Caco-2 (cell line): Measurements from ENCODE around the gene ENO2. TPM values are rescaled to one million over a fixed set of nuclear protein-coding genes. Genes with fewer than 3 reads are reported as not detected.
"Not testable (repeated sequence)": the region's sequence is repeated elsewhere in the genome, so short reads cannot be mapped to it uniquely, and the experiment has no call there.

Experiments
- BruUV-seq: library from RNA; stranded (reverse); fragments of 400-500 nt; replicated peaks from 2 replicates; lab custom pipeline; 2021; lab: Mats Ljungman, UMichigan
- CTCF ChIA-PET: fragments of 300-600 bp; sonication (Branson Sonifier 250); formaldehyde crosslinking; loops from one replicate; lab custom pipeline; 2022; ENCODE audit warnings: antibody characterized with exemption; lab: Charles Lee
- POLR2A ChIA-PET: fragments of 300-600 bp; sonication (Branson Sonifier 250); formaldehyde crosslinking; loops from one replicate; lab custom pipeline; 2022; ENCODE audit warnings: antibody characterized with exemption; lab: Charles Lee
- DNase-seq, 2 experiments: peaks; one replicate each; pipeline versions ENCODE4 v3.0.0 to v3.0.0-alpha.2; 2020 to 2022
- H3K27me3 ChIP-seq: replicated peaks from 2 replicates; pipeline ENCODE4 v1.6.0; 2011; ENCODE audit warnings: low read length; ENCODE audit not compliant: control insufficient read depth, insufficient read depth
- H3K36me3 ChIP-seq: 2 replicates; pipeline ENCODE4 v1.5.1; 2011; ENCODE audit warnings: low read length; ENCODE audit not compliant: control insufficient read depth, insufficient read depth
- H3K4me1 ChIP-seq: fragments of 250-450 bp; sonication (Bioruptor Pico); 2 replicates; pipeline ENCODE4 v1.5.1; 2020; ENCODE audit warnings: mild to moderate bottlenecking
- H3K4me3 ChIP-seq: 2 replicates; pipeline ENCODE4 v1.5.1; 2011; ENCODE audit warnings: low read depth, mild to moderate bottlenecking, control low read depth, low read length
- H3K9me3 ChIP-seq: fragments of 250-450 bp; sonication (Bioruptor Pico); 2 replicates; pipeline ENCODE4 v1.5.1; 2020; ENCODE audit warnings: mild to moderate bottlenecking, moderate library complexity
- H3K27ac Mint-ChIP-seq: one replicate; pipeline ENCODE4 v1.8.0; 2022; ENCODE audit warnings: mixed read lengths; ENCODE audit not compliant: unreplicated experiment
- H3K27me3 Mint-ChIP-seq: one replicate; pipeline ENCODE4 v1.8.0; 2022; ENCODE audit warnings: mixed read lengths; ENCODE audit not compliant: insufficient read depth, unreplicated experiment
- H3K36me3 Mint-ChIP-seq: one replicate; pipeline ENCODE4 v1.8.0; 2022; ENCODE audit warnings: mild to moderate bottlenecking, mixed read lengths; ENCODE audit not compliant: insufficient read depth, unreplicated experiment
- H3K4me1 Mint-ChIP-seq: one replicate; pipeline ENCODE4 v1.8.0; 2022; ENCODE audit warnings: low read depth, mixed read lengths; ENCODE audit not compliant: unreplicated experiment
- H3K4me3 Mint-ChIP-seq: one replicate; pipeline ENCODE4 v1.8.0; 2022; ENCODE audit warnings: mild to moderate bottlenecking, moderate library complexity, mixed read lengths; ENCODE audit not compliant: unreplicated experiment
- H3K9me3 Mint-ChIP-seq: one replicate; pipeline ENCODE4 v1.8.0; 2022; ENCODE audit warnings: mixed read lengths; ENCODE audit not compliant: unreplicated experiment
- CTCF ChIP-seq, 2 experiments: fragments of 200-600 bp in 1 of 2; IDR thresholded peaks; 1 replicate in 1 of 2; 2 replicates in 1 of 2; pipeline versions ENCODE4 v1.5.1 to v1.8.0; 2011 to 2022; ENCODE audit warnings: antibody characterized with exemption in 1 of 2, control low read depth in 1 of 2, inconsistent platforms in 1 of 2, low read depth in 1 of 2, low read length in 1 of 2, mild to moderate bottlenecking in 1 of 2, moderate library complexity in 1 of 2; ENCODE audit not compliant: insufficient read depth in 1 of 2, severe bottlenecking in 1 of 2, unreplicated experiment in 1 of 2
- intact Hi-C: fragments of 100-400 bp; cut with micrococcal nuclease; formaldehyde crosslinking; loops from one replicate; pipeline ENCODE4 v1.10.0; 2022; ENCODE audit not compliant: unreplicated experiment
- total RNA-seq: library from RNA; stranded (reverse); gene quantifications from 2 replicates; pipeline ENCODE4 v1.2.3, GENCODE V29; 2022

Gene ENO2
- total RNA-seq, 1 experiment from 2014 or later: 23.2 TPM

- Histone ChIP-seq H3K27me3 (no peaks in the 10 kb centered on the region), H3K4me3 (peak within 1 kb of the TSS; percentile 89), H3K9me3 (no peaks in the 10 kb centered on the region), H3K36me3 (peaks cover 7% of the 10 kb centered on the region), H3K4me1 (peaks cover 26% of the 10 kb centered on the region)
- POLR2A ChIA-PET: interaction anchor here (0.5 to 3.7 kb wide), 16 partner anchors 9 to 184 kb away, joined by 3 to 56 read pairs (median 6); partner anchors contain the start of genes C12orf57, CDCA3, COPS7A and MLF2
- Mint-ChIP-seq H3K27ac (peak within 1 kb of the TSS; percentile 95), H3K4me3 (peak within 1 kb of the TSS; percentile 98), H3K4me1 (peaks cover 47% of the 10 kb centered on the region), H3K36me3 (peaks cover 86% of the 10 kb centered on the region), H3K27me3 (no peaks in the 10 kb centered on the region), H3K9me3 (no peaks in the 10 kb centered on the region)
- BruUV-seq: no TSS peak
- peak; percentile 100 for DNase-seq
- no peak for TF ChIP-seq CTCF (IDR thresholded peaks at IDR 0.05; ENCODE audit: insufficient read depth in 1 of 2, low read depth in 1 of 2, low read length in 1 of 2, severe bottlenecking in 1 of 2, unreplicated experiment in 1 of 2)
- CTCF ChIA-PET: interaction anchor here (0.6 to 3.5 kb wide), 30 partner anchors 8 to 316 kb away, joined by 3 to 87 read pairs (median 7); partner anchors contain the start of genes C12orf57, CDCA3, COPS7A and ENO2
- intact Hi-C loops: loop anchor here (1.0 kb wide), 4 partner anchors 13 to 64 kb away; partner anchors contain the start of gene LRRC23
Observed at GRCh38 chr12:6873094-6874014, 41.0 kb upstream of the ENO2 start, which contains the start of gene SPSB2. Gene SPSB2, minus strand, starts transcription at chr12:6873303. Its CDS starts 402 bp downstream, at chr12:6872901.

- ChIA-PET POLR2A (interaction anchor here (0.5 to 3.4 kb wide), 2 partner anchors 17 to 384 kb away, joined by 4 to 56 read pairs; no protein-coding TSS in a partner anchor), CTCF (interaction anchor here (0.6 to 3.5 kb wide), 4 partner anchors 18 to 88 kb away, joined by 4 to 87 read pairs (median 42); partner anchors contain the start of genes CDCA3 and USP5)
- H3K9me3 ChIP-seq, H3K27me3 ChIP-seq, DNase-seq, H3K9me3 Mint-ChIP-seq, BruUV-seq, H3K36me3 ChIP-seq, H3K27me3 Mint-ChIP-seq, intact Hi-C loops: not testable (repeated sequence)
- Mint-ChIP-seq H3K27ac (peak overlapping the region; percentile 95), H3K36me3 (peaks cover 83% of the 10 kb centered on the region), H3K4me3 (peak overlapping the region; percentile 98), H3K4me1 (peaks cover 40% of the 10 kb centered on the region)
- peak overlapping the region; percentile 89 for H3K4me3 ChIP-seq
- H3K4me1 ChIP-seq: peaks cover 21% of the 10 kb centered on the region
Observed at GRCh38 chr12:6874015-6874368, 40.4 kb upstream of the ENO2 start.

- Mint-ChIP-seq H3K4me1 (peaks cover 12% of the 10 kb centered on the region), H3K36me3 (peaks cover 71% of the 10 kb centered on the region), H3K27ac (peak overlapping the region; percentile 88)
- H3K4me1 ChIP-seq: peaks cover 23% of the 10 kb centered on the region
- ChIA-PET CTCF (interaction anchor here (0.6 to 1.6 kb wide), 4 partner anchors 11 to 186 kb away, joined by 3 to 8 read pairs (median 5); no protein-coding TSS in a partner anchor), POLR2A (interaction anchor here (0.9 to 1.3 kb wide), 2 partner anchors 28 to 190 kb away, joined by 3 to 7 read pairs; partner anchors contain the start of genes CDCA3, USP5 and ZNF384)
- H3K27me3 Mint-ChIP-seq, H3K9me3 Mint-ChIP-seq, H3K4me3 ChIP-seq, DNase-seq, H3K27me3 ChIP-seq, intact Hi-C loops, H3K9me3 ChIP-seq, H3K36me3 ChIP-seq, H3K4me3 Mint-ChIP-seq: not testable (repeated sequence)
- TSS peak; percentile 73 for BruUV-seq
Observed at GRCh38 chr12:6879824-6880223, 34.6 kb upstream of the ENO2 start.
